HG03469 (cell line): ENCODE data around the gene SEMA3B.
"Not testable (repeated sequence)": the region's sequence is repeated elsewhere in the genome, so short reads cannot be mapped to it uniquely, and the experiment has no call there.

Experiments
- ATAC-seq: cut with Tn5 transposase; IDR thresholded peaks from one replicate; pipeline ENCODE4 v1.9.1; 2021; ENCODE audit warnings: mild to moderate bottlenecking, moderate library complexity, moderate number of reproducible peaks; ENCODE audit not compliant: unreplicated experiment

Gene SEMA3B

GRCh38 chr3:50237754-50238548 lies 31.0 kb upstream of the SEMA3B start:
- peak; percentile 25 for ATAC-seq

- no peak for ATAC-seq
These were observed 30.4 kb upstream of the SEMA3B start for GRCh38 chr3:50238549-50239026.

- ATAC-seq: no peak
These were observed 29.3 kb upstream of the SEMA3B start for GRCh38 chr3:50239649-50240048.

GRCh38 chr3:50241163-50241562 lies 27.8 kb upstream of the SEMA3B start:
- no peak for ATAC-seq

GRCh38 chr3:50241713-50242380 lies 27.1 kb upstream of the SEMA3B start:
- ATAC-seq: no peak

- ATAC-seq: no peak
These were observed 26.6 kb upstream of the SEMA3B start for GRCh38 chr3:50242381-50242770.

- no peak for ATAC-seq
These were observed 25.9 kb upstream of the SEMA3B start for GRCh38 chr3:50242851-50243542.

GRCh38 chr3:50243543-50243895 lies 25.4 kb upstream of the SEMA3B start:
- no peak for ATAC-seq

- ATAC-seq: not testable (repeated sequence)
These were observed 24.1 kb upstream of the SEMA3B start for GRCh38 chr3:50244813-50245212.

- ATAC-seq: no peak
These were observed 23.6 kb upstream of the SEMA3B start for GRCh38 chr3:50245251-50245745.

GRCh38 chr3:50245831-50246516 lies 23.0 kb upstream of the SEMA3B start:
- ATAC-seq: peak; percentile 24

- peak; percentile 50 for ATAC-seq
These were observed 22.4 kb upstream of the SEMA3B start for GRCh38 chr3:50246517-50246954.

GRCh38 chr3:50248387-50248786 lies 20.6 kb upstream of the SEMA3B start:
- ATAC-seq: no peak

GRCh38 chr3:50249457-50249856 lies 19.5 kb upstream of the SEMA3B start:
- ATAC-seq: no peak

- ATAC-seq: no peak
These were observed 18.4 kb upstream of the SEMA3B start for GRCh38 chr3:50250514-50250913.

GRCh38 chr3:50251220-50251619 lies 17.7 kb upstream of the SEMA3B start:
- ATAC-seq: no peak

GRCh38 chr3:50254577-50255250 lies 14.2 kb upstream of the SEMA3B start:
- ATAC-seq: no peak

GRCh38 chr3:50255251-50255615 lies 13.7 kb upstream of the SEMA3B start:
- no peak for ATAC-seq

- no peak for ATAC-seq
These were observed 11.7 kb upstream of the SEMA3B start for GRCh38 chr3:50256978-50257890.
